SW 1271 (cell line): Measurements from ENCODE around the gene KCTD18.

Experiments used
- DNase-seq, 2 experiments: peaks; one replicate each; lab custom pipeline; 2025; lab: John Stamatoyannopoulos, UW

KCTD18 gene

DNA sequence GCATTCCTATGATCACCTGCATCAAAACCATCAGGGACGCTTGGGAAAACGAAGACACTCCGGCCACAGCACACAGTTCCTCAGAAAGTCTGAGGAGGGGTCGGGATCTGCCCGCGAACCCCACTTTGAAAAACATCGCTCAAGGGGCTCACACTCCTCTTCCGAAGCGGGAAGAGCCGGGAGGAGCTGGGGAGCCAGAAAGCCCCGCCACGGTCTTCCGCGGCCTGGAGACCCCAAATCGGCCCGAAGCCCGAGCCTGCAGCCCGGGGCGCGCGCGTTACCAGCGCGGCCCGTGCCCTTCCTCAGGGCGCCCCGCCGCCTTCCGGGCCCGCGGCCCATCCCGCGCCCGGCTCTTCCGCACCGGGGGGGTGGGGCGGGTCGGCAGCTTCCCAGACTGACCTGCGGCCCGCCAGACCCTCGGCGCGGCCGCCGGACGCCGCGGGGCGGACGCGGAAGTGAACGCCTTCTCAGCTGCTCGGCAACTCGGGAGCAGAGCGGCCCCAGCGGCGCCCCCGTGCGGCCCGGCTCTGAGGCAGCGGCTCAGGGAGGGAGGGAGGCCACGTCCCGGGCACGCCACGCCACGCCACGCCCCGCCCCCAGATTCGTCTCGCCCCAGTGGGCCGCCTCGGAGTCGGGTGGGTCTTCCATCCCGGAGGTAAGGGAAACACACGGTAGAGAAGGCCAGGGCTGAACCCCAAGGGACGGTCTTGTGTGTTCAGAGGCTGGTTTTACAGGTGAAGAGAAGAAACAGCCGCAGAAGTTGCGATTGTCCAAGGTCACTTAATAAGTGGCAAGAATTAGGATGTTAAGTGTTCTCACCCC lies at the start of gene KCTD18:
TSS of gene KCTD18 (minus strand) at position 457 of the 822 bp plus-strand sequence. CDS start 3,052 bp downstream, outside the sequence.
- DNase-seq: peak; percentile 36 to 83

DNA sequence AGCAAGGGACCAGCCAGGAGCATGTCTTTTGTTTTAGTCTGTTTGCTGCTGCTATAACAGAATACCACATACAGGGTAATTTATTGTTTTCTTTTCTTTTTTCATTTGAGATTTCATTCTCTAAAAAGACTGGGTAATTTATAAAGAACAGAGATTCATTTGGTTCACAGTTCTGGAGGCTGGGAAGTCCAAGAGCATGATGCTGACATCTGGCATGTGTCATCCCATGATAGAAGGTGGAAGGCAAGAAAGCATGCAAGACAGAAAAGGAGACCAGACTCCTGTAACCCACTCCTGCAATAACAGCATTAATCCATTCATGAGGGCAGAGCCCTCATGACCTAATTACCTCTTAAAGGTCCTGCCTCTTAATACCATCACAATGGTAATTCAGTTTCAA lies 30.9 kb upstream of the KCTD18 start:
- DNase-seq: no peak

DNA sequence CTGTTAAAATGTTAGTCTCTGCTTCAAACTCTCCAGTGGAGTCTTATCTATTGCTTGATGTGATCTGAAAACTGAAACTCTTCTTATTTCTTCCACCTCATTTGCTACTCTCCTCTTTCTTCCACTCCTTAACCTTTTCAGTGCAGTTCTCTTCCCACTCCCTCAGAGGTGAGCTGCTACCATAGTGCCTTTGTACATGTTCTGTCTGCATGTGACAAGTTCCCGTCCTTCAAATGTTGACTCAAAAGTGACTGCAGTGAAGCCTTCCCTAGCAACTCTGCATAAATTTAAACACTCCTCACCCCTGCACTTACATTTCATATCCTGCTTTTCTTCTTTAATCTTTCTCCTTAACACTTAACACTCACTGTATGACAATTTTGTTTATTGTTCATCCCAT lies 28.3 kb upstream of the KCTD18 start:
- no peak for DNase-seq

DNA sequence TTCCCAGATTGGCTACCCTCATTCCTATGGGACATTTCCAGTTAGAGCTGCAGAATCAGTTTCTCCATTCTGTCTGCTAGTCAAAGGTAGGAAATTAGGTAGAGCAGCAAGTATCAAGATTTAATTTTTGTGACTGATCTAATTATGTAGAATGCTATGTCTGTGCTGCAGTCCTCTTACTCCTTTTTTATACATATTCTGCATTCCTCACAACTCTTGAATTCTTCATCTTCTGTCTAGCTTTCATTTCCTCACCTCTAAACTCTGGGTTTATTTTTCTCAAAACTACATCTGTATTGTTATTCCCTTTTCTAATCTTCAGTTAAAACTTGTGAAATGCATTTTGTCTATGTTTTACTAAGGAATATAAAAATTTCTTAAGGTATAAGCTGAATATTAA lies 24.7 kb upstream of the KCTD18 start:
- DNase-seq: no peak

DNA sequence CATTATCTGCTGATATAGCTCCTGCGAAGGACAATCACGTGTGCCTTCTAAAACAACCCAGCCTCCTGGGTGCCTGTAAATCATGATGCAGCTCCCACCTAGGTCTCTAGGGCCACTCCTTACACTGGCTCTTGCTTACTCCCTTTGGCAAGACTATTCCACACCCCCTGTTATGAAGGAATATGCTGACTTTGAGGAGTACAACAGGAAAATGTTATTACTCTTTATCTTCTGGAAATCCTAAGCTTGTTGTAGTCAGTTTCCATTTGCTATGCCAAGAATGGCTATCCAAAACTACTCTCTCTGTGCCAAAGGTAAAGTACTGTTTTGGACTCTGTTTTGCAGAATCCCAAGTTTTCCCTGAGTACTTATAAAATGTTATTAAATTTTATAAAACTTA lies 23.9 kb upstream of the KCTD18 start:
- no peak for DNase-seq

DNA sequence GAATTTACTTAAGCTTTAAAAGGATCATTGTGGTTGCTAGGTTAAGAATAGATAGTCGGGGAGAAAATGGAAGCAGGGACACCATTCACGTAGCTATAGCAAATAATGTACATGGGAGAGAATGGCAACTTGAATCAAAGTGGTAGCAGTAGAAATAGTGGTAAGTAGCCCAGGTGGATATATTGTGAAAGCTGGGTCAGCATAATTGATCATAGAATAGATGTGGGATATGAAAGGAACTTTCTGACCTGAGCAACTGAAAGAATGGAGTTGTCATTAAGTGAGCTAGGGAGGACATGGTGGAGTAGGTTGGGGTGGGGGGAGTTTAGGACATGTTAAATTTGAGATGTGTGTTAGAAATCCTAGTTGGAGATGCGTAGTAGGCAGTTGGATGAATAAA lies 18.4 kb upstream of the KCTD18 start:
- no peak for DNase-seq

DNA sequence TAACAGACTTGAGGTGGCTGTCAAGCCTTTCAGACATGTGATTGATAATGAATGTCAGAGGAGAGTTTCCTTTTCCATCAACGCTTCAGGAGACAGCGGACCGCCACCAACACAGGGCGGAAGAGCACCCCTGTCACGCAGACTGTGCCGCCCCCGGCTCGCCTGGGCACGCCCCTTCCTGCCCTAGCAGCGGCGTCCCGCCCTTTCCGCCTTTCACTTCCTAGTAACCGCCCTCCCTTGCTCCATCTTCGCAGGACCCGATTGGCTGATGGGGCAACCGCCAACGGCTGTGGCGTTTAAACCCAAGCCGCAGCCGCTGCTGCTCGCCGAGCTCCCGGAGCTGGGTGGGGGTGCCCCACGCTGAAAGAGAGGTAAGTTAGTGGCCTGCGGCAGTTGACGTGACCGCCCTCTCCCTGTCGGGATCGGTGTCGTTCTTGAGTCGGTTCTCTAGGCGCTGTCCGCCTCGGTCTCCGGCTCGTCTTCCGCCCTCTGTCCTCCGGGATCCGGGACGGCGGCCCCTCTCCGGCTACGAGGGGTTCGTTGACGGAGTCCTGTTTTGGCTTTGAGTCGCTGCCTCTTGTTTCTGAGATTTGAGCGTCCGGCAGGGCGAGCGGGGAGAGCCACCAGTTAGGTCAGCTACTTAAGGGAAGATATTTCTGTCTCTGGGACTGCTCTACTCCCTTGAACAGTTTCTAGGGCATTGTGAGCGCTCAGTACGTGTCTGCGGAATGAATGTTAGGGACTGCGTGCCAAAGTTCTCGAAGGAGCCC lies 16.2 kb upstream of the KCTD18 start, which contains the start of gene SGO2:
TSS of gene SGO2 (plus strand) at position 326 of the 770 bp plus-strand sequence. CDS start 6,769 bp downstream, outside the sequence.
- peak; percentile 79 to 96 for DNase-seq

DNA sequence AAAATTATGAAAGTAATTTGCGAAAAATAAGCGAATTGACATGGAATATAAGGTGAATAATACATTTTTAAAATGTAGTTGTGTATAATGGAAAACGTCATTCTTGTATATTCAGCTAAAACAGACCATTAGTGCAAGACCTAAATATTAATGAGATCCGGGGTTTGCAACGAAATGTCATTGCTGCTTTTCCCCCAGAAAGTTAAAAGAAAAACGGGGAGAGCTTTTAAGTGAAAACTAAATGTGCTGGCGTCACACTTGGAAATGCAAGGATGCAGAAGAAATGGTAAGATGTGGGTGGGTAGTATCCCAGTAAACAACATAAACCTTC lies 15.6 kb upstream of the KCTD18 start:
- DNase-seq: no peak

DNA sequence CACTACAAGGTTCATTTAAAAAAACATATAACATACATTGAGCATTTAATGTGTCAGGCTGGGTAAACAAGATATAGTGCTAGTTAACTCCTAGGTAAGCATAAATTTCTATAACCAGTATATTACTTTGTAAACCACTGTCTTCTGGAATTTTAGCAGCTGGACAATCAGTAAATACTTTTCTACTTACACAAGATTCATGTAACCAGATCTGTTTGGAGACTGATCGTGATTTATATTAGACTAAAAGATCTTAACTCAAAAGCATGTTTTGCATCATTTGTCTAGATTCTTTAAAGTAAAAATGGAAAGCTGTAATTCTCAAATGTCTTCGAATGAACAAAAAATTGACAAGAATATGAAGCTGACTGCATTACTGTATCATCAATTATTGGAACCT lies 15.2 kb upstream of the KCTD18 start:
- no peak for DNase-seq

DNA sequence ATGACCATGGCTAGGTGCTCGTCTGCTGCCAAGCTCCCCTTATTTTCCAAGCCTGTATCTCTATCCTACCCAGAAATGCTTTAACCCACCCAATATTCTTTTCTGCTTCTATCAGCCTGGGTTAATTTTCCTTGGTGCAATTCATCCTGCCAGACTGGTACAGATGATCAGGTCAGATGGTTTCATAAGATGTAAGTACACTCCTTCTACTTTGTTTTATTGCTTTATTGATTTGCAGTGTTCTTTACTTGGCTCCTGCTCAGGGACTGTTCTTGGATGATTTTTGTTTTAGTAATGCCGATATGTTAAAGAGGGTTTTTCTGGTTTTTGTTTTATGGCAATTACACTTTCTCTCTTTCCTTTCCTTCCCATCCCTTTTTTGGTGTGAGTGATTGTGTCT lies 13.7 kb upstream of the KCTD18 start:
- no peak for DNase-seq

DNA sequence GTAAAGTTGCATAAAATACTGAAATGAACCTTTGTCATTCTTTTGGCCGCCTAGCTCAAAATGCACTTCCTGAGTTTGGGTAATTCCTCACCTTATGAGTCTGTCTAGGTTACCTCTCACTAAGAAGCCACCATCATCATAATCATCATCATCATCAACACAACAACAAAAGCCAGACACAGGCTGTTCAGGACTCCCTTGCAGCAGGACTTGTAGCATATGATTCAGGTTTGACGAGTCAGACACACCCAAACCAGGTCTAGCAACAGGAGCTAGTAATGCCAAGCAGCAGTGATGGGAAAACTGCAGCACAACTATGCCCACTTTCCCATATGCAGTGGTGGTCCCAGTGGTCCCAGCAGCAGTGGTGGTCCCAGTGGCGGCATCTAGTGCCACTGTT lies 13.3 kb upstream of the KCTD18 start:
- DNase-seq: no peak

DNA sequence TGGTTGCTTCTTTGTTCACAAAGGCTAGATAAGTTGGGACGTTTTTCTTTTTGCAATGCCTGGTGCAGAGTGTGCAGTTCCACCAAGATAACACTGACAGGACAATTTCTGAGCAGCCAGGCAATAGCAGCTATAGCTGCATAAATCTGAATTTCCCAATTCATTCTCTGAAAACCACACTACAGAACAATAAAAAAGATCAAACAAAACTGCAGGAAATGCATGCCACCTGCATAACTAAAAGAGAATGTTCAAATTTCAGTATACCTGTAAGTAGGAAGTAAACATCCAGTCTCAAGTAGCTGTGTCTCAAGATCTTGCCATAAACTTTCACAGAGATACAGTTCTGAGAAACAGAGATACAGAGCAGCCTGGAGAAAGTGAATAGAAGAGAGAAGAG lies 5.3 kb upstream of the KCTD18 start:
- DNase-seq: no peak

DNA sequence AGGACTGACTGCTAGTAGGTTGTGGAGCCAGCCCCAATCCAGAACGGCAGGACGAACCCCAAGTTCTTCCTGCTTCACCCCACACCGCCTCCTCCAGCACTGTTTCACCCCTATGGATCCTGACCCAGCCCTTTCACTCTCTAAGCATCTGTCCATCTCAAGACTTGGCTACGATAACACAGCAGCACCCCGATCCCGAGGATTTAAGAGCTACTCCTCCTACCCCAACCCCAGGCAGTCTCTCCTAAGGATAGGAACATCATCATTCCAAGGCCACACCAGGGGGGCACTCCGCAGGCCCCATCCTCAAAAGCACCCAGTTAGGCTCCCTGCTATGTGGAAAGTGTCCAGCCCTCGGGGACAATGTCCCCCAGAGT lies 645 bp downstream of the KCTD18 start:
- no peak for DNase-seq

DNA sequence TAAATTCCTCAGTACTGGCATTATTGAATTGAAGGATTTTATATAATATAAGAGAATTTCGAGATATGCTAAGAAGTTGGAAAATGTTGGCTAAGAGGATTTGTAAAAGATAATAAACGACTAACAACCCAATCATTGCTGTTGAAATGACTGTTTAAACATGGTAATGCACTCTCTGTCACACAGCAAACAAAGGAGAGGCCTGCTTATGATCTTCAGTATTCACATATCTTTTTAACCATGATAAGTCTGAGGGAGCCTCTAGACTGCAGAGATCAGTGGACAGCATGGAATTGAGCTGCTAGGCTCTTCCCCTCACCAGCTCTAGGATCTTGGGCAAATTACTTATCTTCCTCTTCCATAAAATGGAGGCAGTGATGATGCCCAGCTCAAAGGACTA lies 2.7 kb downstream of the KCTD18 start:
- DNase-seq: no peak

DNA sequence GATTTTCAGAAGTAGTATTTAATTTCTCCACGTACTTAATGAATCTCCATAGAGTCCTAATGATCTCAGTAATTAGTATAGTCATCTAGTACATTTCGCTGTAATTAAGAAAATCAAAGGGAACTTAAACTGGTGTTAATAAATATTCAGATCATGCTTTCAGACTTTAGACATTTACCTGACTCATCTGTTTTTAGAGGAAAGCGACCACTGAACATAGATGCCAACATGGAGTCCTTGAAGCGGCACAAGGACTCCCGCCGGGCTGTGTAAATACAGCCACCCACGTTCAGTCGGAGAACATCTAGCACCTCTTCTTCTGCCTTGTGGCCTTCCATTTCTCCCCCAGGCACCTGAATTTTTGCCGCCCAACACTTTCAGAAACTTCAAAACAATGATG lies 3.2 kb downstream of the KCTD18 start:
- no peak for DNase-seq

DNA sequence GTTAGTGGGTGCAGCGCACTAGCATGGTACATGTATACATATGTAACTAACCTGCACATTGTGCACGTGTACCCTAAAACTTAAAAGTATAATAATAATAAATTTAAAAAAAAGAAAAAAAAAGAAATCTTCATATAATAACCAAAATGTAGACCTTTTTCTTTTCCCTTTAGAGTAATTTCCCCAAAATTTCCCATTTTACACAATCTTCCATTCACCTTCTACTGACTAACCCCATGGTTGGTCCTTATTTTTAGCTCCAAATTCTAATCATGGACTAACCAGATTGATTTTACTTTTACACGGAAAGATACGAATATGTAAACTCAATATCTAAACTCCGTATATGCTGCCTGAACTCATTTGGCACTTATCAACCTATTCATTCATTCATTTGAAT lies 7.7 kb downstream of the KCTD18 start:
- no peak for DNase-seq

DNA sequence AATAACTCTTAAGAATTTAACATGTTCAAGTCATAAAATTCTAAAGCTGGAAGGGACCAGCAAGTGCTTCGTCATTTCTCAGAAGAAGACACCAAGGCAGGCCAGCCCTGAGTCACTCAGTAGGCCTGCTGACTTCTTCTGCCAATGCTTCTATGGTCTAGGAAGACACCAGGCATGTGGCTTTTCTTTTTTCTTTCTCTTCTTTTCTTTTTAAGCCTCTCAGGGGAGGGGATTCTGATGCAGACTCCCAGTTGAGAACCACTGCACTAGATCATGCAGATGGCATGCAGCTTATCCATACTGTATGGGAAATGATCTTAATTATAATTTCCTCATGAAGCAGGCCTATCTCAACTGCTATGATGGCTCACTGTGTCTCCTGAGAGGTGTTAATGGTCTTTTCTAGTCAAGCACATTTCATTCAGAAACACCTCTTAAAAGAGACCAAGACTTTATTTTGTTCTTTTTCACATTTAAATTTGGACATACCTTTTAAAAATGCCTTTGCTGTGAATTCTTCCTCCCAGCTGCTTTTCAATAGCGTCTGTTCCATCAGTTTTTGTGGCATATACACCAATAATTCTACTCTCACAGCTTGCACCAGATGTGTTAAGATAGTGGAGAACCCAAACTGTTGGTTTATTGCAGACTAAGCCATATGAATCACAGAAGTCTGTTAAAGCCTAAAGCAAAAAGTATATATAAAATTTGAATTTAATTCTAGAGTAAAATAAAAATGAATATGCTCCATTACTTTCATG lies 11.3 kb downstream of the KCTD18 start:
- no peak for DNase-seq

DNA sequence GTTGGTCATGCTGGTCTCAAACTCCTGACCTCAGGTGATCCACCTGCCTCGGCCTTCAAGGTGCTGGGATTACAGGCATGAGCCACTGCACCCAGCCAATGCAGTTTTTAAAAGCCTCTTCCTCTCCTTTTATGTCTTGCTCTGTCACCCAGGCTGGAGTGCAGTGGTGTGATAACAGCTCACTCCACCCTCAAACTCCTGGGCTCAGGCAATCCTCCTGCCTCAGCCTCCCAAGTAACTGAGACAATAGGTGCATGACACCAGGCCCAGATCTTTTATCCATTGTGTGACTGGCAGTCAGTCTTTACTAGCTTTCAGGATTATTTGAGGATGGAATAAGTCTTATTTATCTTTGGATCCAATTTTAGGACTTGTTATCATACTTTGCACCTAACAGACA lies 13.2 kb downstream of the KCTD18 start:
- DNase-seq: no peak

DNA sequence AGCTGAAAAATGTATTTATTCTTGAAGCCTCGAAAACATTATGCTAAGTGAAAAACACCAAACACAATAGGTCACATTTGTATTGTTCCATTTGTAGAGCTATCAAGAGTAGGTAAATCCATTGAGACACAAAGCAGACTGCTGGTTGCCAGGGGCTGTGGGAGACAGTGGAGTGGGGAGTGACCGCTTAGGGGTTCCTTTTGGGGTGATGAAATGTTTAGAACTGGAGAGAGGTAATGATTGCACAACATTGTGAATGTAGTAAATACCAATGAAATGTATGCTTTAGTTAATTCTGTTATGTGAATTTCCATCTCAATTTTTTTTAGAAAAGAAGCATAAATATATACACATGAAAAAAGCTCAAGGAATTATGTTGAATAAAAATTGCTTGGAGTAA lies 15.8 kb downstream of the KCTD18 start:
- DNase-seq: no peak

DNA sequence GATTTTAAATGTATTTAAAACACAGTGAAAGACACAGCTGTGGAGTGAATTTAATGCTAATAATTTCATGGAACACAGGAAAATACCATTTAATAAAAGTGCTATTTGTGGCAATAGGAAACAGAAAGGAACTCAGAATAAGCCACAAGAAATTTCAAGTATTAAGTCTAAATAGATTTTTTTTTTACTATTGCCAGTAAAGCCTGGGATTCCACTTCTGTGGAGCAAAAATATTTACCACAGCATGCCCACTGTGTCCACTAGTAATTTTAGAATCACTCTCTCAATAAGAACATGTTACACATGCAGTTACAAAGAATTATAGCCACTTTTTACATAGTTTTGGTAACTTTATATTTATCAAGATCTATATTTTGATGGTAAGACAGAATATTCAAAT lies 17.2 kb downstream of the KCTD18 start:
- no peak for DNase-seq

DNA sequence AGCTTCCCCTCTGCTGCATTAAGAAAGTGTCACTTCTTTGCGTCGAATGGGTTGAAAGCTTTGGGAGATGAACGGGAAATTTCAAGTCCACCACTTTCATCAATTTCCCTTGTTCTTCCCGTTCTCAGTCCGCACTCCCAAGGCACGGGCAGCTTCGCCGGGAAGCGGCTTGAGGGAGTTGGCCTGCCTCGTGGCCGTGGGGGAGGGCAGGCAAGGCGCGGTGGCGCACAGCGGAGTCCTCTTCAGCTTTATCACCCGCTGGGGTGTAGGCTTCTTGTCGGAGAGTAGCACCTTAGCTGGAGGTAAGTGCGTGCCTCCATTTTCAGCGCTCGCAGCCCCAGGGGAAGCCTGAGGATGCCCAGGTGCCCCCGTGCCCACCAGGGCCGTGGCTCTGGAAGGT lies 19.9 kb downstream of the KCTD18 start:
- DNase-seq: no peak

DNA sequence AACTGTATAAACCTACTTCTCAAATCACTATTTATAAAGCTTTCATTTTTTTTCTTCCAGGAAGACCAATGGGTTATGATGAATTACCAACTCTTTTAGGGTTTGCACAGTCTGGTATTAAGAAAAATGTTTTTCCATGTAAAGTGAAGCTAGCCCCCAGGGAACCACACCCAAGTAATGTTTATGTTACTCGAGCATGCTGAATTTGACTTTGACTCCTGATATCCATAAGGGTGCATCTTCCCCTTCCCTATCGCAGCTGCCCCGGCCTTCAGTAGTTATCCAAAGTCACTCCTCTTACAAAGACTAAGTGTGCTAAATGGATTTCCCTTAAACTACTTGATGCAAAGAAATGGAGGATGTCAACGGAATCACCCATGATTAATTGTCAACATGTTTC lies 21.7 kb downstream of the KCTD18 start:
- DNase-seq: no peak

DNA sequence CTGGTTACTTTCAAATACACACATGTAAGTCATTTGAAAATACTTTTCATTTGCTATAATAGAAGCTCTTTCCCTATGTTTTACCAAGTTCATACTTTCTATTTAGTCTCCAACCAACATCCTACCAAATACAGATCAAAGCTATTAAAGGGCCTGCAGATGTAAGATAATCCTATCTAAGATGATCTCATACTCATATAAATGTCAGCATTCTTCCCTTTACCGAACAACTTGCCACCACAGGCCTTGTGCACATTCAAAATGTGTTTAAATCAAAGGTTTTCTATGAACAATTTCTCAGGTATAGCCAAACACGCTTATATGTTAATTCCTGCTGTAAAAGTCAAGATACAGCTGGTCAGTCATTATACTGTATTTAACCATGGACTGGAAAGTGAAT lies 23.3 kb downstream of the KCTD18 start:
- no peak for DNase-seq
